ENCODE results near the gene LCN12.

The LCN12 gene

DNA sequence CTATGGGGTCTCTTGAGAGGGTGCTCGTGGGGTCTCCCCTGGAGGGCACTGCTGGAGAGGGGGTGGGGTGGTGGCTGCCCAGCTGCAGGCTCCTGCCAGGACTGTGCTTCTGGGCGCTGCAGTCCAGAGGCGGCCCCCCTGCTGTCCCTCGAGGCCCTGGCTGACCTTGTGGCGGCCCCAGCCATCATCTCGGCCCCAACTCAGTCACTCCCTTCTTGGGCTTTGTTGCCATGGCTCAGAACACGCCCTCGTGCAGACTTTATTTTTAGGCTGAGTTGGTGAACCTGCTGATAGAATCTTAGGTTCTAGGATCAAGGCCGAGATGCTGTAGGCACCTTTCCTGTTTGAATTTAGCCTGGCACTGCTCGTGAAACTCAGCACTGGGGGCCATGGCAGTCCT lies 30.4 kb upstream of the LCN12 start:
- H3K4me3 ChIP-seq (ENCODE audit: low read length): no peak overlapping the region
- H3K79me2 ChIP-seq (ENCODE audit: low read length): no peaks in the 10 kb centered on the region
- no peaks in the 10 kb centered on the region for H3K9me3 ChIP-seq (ENCODE audit: insufficient read depth, low read length)
- H3K36me3 ChIP-seq (replicated peaks; ENCODE audit: low read depth, low read length): peaks cover 44% of the 10 kb centered on the region
- H2AFZ ChIP-seq (ENCODE audit: low read depth, low read length): no peak overlapping the region
- no peak overlapping the region for H3K9ac ChIP-seq (ENCODE audit: low read length)
- H3K27me3 ChIP-seq (ENCODE audit: low read depth, low read length): no peaks in the 10 kb centered on the region
- H3K4me1 ChIP-seq (ENCODE audit: low read length): no peaks in the 10 kb centered on the region
- no peaks in the 10 kb centered on the region for H4K20me1 ChIP-seq (ENCODE audit: insufficient read depth, low read length)
- no peak overlapping the region for H3K4me2 ChIP-seq (ENCODE audit: low read length)
- TF ChIP-seq EZH2phosphoT487 (IDR thresholded peaks at IDR 0.05; ENCODE audit: low read depth): no peak
- TF ChIP-seq, protein P1, sequence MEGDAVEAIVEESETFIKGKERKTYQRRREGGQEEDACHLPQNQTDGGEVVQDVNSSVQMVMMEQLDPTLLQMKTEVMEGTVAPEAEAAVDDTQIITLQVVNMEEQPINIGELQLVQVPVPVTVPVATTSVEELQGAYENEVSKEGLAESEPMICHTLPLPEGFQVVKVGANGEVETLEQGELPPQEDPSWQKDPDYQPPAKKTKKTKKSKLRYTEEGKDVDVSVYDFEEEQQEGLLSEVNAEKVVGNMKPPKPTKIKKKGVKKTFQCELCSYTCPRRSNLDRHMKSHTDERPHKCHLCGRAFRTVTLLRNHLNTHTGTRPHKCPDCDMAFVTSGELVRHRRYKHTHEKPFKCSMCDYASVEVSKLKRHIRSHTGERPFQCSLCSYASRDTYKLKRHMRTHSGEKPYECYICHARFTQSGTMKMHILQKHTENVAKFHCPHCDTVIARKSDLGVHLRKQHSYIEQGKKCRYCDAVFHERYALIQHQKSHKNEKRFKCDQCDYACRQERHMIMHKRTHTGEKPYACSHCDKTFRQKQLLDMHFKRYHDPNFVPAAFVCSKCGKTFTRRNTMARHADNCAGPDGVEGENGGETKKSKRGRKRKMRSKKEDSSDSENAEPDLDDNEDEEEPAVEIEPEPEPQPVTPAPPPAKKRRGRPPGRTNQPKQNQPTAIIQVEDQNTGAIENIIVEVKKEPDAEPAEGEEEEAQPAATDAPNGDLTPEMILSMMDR (IDR thresholded peaks at IDR 0.05; ENCODE audit: low read depth, low read length): no peak
- no peak overlapping the region for H3K27ac ChIP-seq (ENCODE audit: low read length)

DNA sequence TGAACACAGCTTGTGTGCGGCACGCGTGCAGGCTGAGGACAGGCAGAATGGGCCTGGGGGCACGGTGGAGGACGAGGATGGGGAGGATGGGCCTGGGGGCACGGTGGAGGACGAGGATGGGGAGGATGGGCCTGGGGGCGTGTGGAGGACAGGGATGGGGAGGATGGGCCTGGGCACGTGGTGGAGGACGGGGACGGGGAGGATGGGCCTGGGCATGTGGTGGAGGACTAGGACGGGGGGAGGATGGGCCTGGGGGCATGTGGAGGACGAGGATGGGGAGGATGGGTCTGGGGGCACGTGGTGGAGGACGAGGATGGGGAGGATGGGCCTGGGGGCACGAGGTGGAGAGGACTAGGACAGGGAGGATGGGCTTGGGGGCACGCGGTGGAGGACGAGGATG lies 29.5 kb upstream of the LCN12 start:
- Histone ChIP-seq H3K27ac (ENCODE audit: low read length) (no peak overlapping the region), H3K4me3 (ENCODE audit: low read length) (no peak overlapping the region), H3K36me3 (replicated peaks; ENCODE audit: low read depth, low read length) (peaks cover 42% of the 10 kb centered on the region), H3K27me3 (ENCODE audit: low read depth, low read length) (no peaks in the 10 kb centered on the region), H3K9me3 (ENCODE audit: insufficient read depth, low read length) (no peaks in the 10 kb centered on the region), H3K4me2 (ENCODE audit: low read length) (no peak overlapping the region), H3K9ac (ENCODE audit: low read length) (no peak overlapping the region), H4K20me1 (ENCODE audit: insufficient read depth, low read length) (no peaks in the 10 kb centered on the region), H2AFZ (ENCODE audit: low read depth, low read length) (no peak overlapping the region), H3K79me2 (ENCODE audit: low read length) (no peaks in the 10 kb centered on the region), H3K4me1 (ENCODE audit: low read length) (no peaks in the 10 kb centered on the region)
- no peak for TF ChIP-seq EZH2phosphoT487 (IDR thresholded peaks at IDR 0.05; ENCODE audit: low read depth)
- TF ChIP-seq, protein P1 (IDR thresholded peaks at IDR 0.05; ENCODE audit: low read depth, low read length): no peak

DNA sequence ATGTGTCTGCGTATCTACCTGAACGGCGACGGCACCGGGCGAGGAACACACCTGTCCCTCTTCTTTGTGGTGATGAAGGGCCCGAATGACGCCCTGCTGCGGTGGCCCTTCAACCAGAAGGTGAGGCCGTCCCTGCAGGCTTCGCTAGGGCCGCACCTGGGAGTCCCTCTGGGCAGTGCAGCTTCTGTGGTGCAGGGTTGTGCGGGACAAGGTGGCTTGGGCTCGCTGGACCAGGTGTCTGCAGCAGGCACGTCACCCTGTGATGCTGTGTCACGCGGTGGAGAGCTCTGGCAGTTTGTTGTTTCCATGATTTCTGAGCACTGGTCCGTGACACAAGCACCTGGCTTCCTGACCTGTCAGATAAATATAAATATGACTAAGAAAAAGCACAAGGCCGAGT lies 28.2 kb upstream of the LCN12 start:
- TF ChIP-seq, protein P1 (IDR thresholded peaks at IDR 0.05; ENCODE audit: low read depth, low read length): no peak
- TF ChIP-seq EZH2phosphoT487 (IDR thresholded peaks at IDR 0.05; ENCODE audit: low read depth): no peak

DNA sequence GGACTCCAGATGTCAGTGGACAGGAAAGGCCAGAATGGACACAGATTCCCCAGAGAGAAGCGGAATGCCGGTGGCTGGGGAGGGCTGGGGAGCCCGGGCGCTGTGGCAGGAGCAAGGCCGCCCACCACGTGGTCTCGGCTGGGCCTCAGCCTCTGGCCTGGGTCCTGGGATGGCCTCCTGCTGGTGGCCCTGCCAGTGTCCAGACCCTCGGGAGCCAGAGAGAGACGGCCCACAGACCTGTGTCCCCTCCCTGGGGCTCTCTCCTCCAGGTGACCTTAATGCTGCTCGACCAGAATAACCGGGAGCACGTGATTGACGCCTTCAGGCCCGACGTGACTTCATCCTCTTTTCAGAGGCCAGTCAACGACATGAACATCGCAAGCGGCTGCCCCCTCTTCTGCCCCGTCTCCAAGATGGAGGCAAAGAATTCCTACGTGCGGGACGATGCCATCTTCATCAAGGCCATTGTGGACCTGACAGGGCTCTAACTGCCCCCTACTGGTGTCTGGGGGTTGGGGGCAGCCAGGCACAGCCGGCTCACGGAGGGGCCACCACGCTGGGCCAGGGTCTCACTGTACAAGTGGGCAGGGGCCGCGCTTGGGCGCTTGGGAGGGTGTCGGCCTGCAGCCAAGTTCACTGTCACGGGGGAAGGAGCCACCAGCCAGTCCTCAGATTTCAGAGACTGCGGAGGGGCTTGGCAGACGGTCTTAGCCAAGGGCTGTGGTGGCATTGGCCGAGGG lies 26.5 kb upstream of the LCN12 start:
- no peak overlapping the region for H3K9ac ChIP-seq (ENCODE audit: low read length)
- TF ChIP-seq EZH2phosphoT487 (IDR thresholded peaks at IDR 0.05; ENCODE audit: low read depth): no peak
- TF ChIP-seq, protein P1 (IDR thresholded peaks at IDR 0.05; ENCODE audit: low read depth, low read length): peak; percentile 12; the same call in 1 of the 2 replicates
- peaks cover 42% of the 10 kb centered on the region for H3K36me3 ChIP-seq (replicated peaks; ENCODE audit: low read depth, low read length)

More for the DNA sequence above, 28.2 kb upstream of the LCN12 start:
- Histone ChIP-seq H3K4me1 (ENCODE audit: low read length) (no peaks in the 10 kb centered on the region), H3K36me3 (replicated peaks; ENCODE audit: low read depth, low read length) (peaks cover 51% of the 10 kb centered on the region), H3K4me3 (ENCODE audit: low read length) (no peak overlapping the region), H3K9ac (ENCODE audit: low read length) (no peak overlapping the region), H3K9me3 (ENCODE audit: insufficient read depth, low read length) (no peaks in the 10 kb centered on the region), H3K27me3 (ENCODE audit: low read depth, low read length) (no peaks in the 10 kb centered on the region), H4K20me1 (ENCODE audit: insufficient read depth, low read length) (no peaks in the 10 kb centered on the region), H3K79me2 (ENCODE audit: low read length) (no peaks in the 10 kb centered on the region), H3K27ac (ENCODE audit: low read length) (no peak overlapping the region), H3K4me2 (ENCODE audit: low read length) (no peak overlapping the region), H2AFZ (ENCODE audit: low read depth, low read length) (no peak overlapping the region)

More for the DNA sequence above, 26.5 kb upstream of the LCN12 start:
- Histone ChIP-seq H2AFZ (ENCODE audit: low read depth, low read length) (no peak overlapping the region), H3K27ac (ENCODE audit: low read length) (no peak overlapping the region), H3K4me2 (ENCODE audit: low read length) (no peak overlapping the region), H3K4me3 (ENCODE audit: low read length) (no peak overlapping the region), H3K9me3 (ENCODE audit: insufficient read depth, low read length) (no peaks in the 10 kb centered on the region), H3K4me1 (ENCODE audit: low read length) (no peaks in the 10 kb centered on the region), H3K79me2 (ENCODE audit: low read length) (no peaks in the 10 kb centered on the region), H4K20me1 (ENCODE audit: insufficient read depth, low read length) (no peaks in the 10 kb centered on the region), H3K27me3 (ENCODE audit: low read depth, low read length) (no peaks in the 10 kb centered on the region)
